Muscle of leg (tissue), 16 donors: Measurements from ENCODE around the gene CES2. TPM values are rescaled to one million over a fixed set of nuclear protein-coding genes. Genes with fewer than 3 reads are reported as not detected.

Experiments used
- DNase-seq: peaks from one replicate; pipeline ENCODE4 v3.0.0; 2013
- H3K27ac ChIP-seq: one replicate; pipeline ENCODE4 v1.5.1; 2013; ENCODE audit warnings: mild to moderate bottlenecking, low read length, control low read depth
- H3K27me3 ChIP-seq: one replicate; pipeline ENCODE4 v1.6.1; 2013; ENCODE audit warnings: low read length; ENCODE audit not compliant: control insufficient read depth, insufficient read depth
- H3K36me3 ChIP-seq: one replicate; pipeline ENCODE4 v1.6.1; 2013; ENCODE audit warnings: low read length; ENCODE audit not compliant: control insufficient read depth, insufficient read depth
- H3K4me1 ChIP-seq: one replicate; pipeline ENCODE4 v1.6.1; 2013; ENCODE audit warnings: low read length; ENCODE audit not compliant: control insufficient read depth, insufficient read depth
- H3K4me3 ChIP-seq: one replicate; pipeline ENCODE4 v1.5.1; 2013; ENCODE audit warnings: low read length, control low read depth
- H3K9me3 ChIP-seq: replicated peaks from 2 replicates; pipeline ENCODE4 v1.6.1; 2013; ENCODE audit warnings: low read depth, low read length; ENCODE audit not compliant: control insufficient read depth
- WGBS: methylation state at CpG from one replicate; pipeline ENCODE4 v1.1.5; 2013; ENCODE audit warnings: missing lambda C conversion rate; ENCODE audit not compliant: insufficient coverage; 5-methylcytosine and 5-hydroxymethylcytosine counted together
- long read RNA-seq, 11 donors: transcript quantifications; one replicate each; lab custom pipeline, GENCODE V29; 2026
- polyA plus RNA-seq, 8 donors: library from polyadenylated mRNA; unstranded; fragments of 120-200 nt; gene quantifications; one replicate each; pipeline versions ENCODE4 v1.2.1 to v1.2.3, GENCODE V29; 2013; ENCODE audit warnings: inconsistent platforms in 1 of 8, low replicate concordance in 1 of 8; ENCODE audit not compliant: insufficient read length in 8 of 8, insufficient read depth in 1 of 8
- total RNA-seq: library from RNA; stranded (reverse); fragments of 120-200 nt; gene quantifications from one replicate; pipeline ENCODE4 v1.2.4, GENCODE V29; 2013

Gene CES2, protein sequence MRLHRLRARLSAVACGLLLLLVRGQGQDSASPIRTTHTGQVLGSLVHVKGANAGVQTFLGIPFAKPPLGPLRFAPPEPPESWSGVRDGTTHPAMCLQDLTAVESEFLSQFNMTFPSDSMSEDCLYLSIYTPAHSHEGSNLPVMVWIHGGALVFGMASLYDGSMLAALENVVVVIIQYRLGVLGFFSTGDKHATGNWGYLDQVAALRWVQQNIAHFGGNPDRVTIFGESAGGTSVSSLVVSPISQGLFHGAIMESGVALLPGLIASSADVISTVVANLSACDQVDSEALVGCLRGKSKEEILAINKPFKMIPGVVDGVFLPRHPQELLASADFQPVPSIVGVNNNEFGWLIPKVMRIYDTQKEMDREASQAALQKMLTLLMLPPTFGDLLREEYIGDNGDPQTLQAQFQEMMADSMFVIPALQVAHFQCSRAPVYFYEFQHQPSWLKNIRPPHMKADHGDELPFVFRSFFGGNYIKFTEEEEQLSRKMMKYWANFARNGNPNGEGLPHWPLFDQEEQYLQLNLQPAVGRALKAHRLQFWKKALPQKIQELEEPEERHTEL
- total RNA-seq (26.1 TPM), polyA plus RNA-seq (10 to 100 TPM; 27.2 to 36.2 (median 31.4) TPM)
- long read RNA-seq, donor 1, partial matches to known transcripts, result 0 of 2 reads
- long read RNA-seq, donor 1, other reads (novel, unspliced or antisense), result 0 of 2 reads
- long read RNA-seq, donor 2, result 0 reads
- long read RNA-seq, donor 3, transcript CES2-201 (12 exons, 3,927 nt), result major isoform, 8 of 25 reads
- long read RNA-seq, donor 3, partial matches to known transcripts, result 14 of 25 reads
- long read RNA-seq, donor 3, other reads (novel, unspliced or antisense), result 0 of 25 reads
- long read RNA-seq, donor 4, partial matches to known transcripts, result 0 of 3 reads
- long read RNA-seq, donor 4, other reads (novel, unspliced or antisense), result 0 of 3 reads
- long read RNA-seq, donor 5, partial matches to known transcripts, result 0 of 3 reads
- long read RNA-seq, donor 5, other reads (novel, unspliced or antisense), result 0 of 3 reads
- long read RNA-seq, donor 6, transcript CES2-201 (12 exons, 3,927 nt), result major isoform, 5 of 8 reads
- long read RNA-seq, donor 6, partial matches to known transcripts, result 0 of 8 reads
- long read RNA-seq, donor 6, other reads (novel, unspliced or antisense), result 0 of 8 reads
- long read RNA-seq, donor 7, transcript CES2-201 (12 exons, 3,927 nt), result major isoform, 7 of 7 reads
- long read RNA-seq, donor 7, partial matches to known transcripts, result 0 of 7 reads
- long read RNA-seq, donor 7, other reads (novel, unspliced or antisense), result 0 of 7 reads
- long read RNA-seq, donor 8, partial matches to known transcripts, result 0 of 2 reads
- long read RNA-seq, donor 8, other reads (novel, unspliced or antisense), result 0 of 2 reads
- long read RNA-seq, donor 9, partial matches to known transcripts, result 0 of 3 reads
- long read RNA-seq, donor 9, other reads (novel, unspliced or antisense), result 0 of 3 reads
- long read RNA-seq, donor 10, transcript CES2-201 (12 exons, 3,927 nt), result major isoform, 8 of 10 reads
- long read RNA-seq, donor 10, partial matches to known transcripts, result 0 of 10 reads
- long read RNA-seq, donor 10, other reads (novel, unspliced or antisense), result 0 of 10 reads
- long read RNA-seq, donor 11, partial matches to known transcripts, result 0 of 4 reads
- long read RNA-seq, donor 11, other reads (novel, unspliced or antisense), result 0 of 4 reads

DNA sequence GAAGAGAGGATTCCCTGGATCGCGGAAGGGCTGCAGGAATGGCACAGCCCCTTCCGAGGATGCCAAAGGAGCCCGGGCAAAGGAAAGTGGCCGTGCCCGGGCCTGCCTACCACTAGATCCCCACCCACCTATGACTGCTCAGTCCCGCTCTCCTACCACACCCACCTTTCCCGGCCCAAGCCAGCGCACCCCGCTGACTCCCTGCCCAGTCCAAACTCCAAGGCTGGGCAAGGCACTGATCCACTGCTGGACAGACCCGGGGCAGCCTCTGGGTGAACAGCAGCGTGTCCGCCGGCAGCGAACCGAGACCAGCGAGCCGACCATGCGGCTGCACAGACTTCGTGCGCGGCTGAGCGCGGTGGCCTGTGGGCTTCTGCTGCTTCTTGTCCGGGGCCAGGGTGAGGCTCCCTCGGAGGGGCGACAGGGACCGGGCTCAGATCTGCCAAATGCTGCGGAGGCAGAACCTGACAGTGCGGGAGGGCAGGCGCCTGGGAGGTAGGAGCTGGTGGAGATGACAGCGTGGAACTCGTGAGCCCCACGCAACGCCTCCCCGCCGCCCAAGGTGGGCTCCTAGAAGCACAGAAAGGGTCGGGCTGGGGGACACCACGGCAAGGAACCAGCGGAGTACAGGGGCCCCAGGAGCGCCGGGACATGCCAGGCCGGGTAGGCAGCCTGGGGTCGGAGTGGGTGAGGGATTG is at the start of gene CES2:
TSS of gene CES2 (plus strand) at position 203 of the 698 bp plus-strand sequence. CDS start at position 323, 120 bp downstream.
- no peaks in the 10 kb centered on the region for H3K27me3 ChIP-seq
- H3K4me3 ChIP-seq, result peak within 1 kb of the TSS; percentile 96
- peak within 1 kb of the TSS; percentile 86 for H3K27ac ChIP-seq
- peaks cover 29% of the 10 kb centered on the region for H3K4me1 ChIP-seq
- DNase-seq, result no peak
- WGBS, result 23% methylated on average over 30 of the region's 44 CpGs
- no peaks in the 10 kb centered on the region for H3K9me3 ChIP-seq
- H3K36me3 ChIP-seq, result peaks cover 49% of the 10 kb centered on the region

DNA sequence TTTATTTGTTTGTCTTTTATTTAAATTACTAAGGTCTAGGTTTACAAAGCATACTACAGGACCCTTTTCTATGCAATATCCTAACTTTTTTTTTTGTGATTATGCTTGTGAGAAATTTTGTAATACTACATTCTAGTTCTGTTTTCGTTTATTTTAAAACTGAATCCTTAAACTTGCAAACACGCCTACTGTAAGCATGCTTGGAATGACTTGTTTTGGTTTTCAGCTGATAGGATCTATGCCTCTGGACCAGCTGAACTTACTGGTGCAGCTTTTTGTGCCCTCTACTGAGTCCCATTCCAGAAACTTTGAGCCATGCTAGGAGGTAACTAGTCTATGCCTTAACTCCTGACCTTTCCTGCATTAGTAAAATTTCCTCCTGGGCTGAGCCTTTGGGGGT is 49.0 kb upstream of the CES2 start:
- H3K9me3 ChIP-seq, result no peaks in the 10 kb centered on the region
- H3K27ac ChIP-seq, result no peak overlapping the region
- WGBS, result no CpG with 5 or more reads among the region's 2 CpGs
- peaks cover 19% of the 10 kb centered on the region for H3K36me3 ChIP-seq
- H3K27me3 ChIP-seq, result no peaks in the 10 kb centered on the region
- no peaks in the 10 kb centered on the region for H3K4me1 ChIP-seq
- H3K4me3 ChIP-seq, result no peak overlapping the region
- no peak for DNase-seq

DNA sequence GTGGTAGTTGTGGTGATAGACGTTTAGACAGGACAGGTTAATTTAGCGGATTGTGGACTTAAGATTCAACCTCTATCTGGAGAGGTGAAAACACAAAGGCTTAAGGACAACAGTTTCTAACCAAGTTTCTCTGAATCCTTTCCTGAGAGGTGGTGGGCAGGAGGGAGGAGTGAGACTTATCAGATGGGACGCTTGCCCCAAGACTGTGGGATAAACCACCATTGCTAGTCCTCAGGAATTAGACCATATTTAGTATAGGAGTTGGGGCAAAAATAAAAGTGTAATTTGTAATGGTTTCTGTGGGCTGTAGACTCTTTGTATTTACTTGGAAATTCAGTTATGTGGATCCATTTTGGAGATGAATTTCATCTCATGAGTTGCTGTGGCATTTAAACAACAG is 48.4 kb upstream of the CES2 start:
- 95% methylated on average over 3 of the region's 3 CpGs for WGBS
- H3K4me1 ChIP-seq, result no peaks in the 10 kb centered on the region
- no peaks in the 10 kb centered on the region for H3K27me3 ChIP-seq
- H3K4me3 ChIP-seq, result no peak overlapping the region
- H3K27ac ChIP-seq, result no peak overlapping the region
- no peak for DNase-seq
- no peaks in the 10 kb centered on the region for H3K9me3 ChIP-seq
- peaks cover 19% of the 10 kb centered on the region for H3K36me3 ChIP-seq

DNA sequence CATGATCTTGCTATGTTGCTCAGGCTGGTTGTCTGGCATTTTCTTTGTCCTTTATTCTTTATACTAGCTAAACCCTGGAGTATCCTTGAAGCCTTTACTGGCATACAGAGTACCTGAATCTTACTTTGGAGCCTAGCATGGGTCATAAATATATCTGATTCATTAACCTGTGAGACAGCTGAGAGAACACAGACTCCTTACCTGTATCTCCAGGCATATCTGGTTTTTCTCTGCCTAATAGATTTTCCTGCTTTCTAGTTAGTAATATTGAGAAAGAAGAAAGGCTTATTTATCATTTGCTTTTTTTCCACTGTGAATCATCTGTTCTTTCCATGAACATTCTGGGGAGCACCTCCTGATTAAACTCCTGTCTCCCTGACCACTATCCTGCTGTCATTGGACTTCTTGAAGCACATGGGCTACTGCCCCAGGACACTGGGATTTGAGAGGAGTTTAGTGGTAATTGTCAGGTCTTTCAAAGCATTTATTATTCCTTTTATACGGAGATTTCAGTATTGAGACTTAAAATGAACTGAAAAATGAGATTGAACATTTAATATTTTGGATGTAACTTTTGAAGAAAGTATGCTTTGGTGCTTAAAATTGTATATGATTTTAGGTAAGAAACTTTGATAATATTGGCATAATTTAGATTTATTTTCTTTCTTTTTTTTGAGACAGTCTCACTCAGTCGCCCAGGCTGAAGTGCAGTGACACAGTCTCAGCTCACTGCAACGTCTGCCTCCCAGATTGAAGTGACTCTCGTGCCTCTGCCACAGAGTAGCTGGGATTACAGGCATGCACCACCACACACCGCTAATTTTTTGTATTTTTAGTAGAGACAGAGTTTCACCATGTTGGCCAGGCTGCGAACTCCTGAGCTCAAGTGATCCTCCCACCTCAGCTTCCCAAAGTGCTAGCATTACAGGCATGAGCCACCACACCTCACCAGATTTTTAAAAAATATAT is 46.4 kb upstream of the CES2 start:
- H3K27me3 ChIP-seq, result no peaks in the 10 kb centered on the region
- DNase-seq, result no peak
- H3K36me3 ChIP-seq, result peaks cover 19% of the 10 kb centered on the region
- no peaks in the 10 kb centered on the region for H3K9me3 ChIP-seq
- no peak overlapping the region for H3K27ac ChIP-seq
- H3K4me3 ChIP-seq, result no peak overlapping the region
- H3K4me1 ChIP-seq, result no peaks in the 10 kb centered on the region
- 92% methylated on average over 2 of the region's 6 CpGs for WGBS

DNA sequence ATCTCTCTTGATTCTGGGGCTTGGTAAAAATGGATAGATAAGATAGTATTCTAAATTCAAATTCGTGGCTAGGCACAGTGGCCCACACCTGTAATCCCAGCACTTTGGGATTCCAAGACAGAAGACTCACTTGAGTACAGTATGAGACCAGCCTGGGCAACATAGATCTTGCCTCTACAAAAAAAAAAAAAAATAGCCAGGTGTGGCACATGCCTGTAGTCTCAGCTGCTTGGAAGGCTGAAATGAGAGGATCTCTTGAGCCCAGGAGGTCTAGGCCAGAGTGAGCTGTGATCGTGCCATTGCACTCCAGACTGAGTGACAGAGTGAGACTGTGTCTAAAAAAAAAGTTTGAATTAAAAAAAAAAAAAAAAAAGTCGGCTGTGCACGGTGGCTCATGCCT is 45.7 kb upstream of the CES2 start:
- Histone ChIP-seq H3K27me3 (no peaks in the 10 kb centered on the region), H3K36me3 (peaks cover 14% of the 10 kb centered on the region), H3K9me3 (no peaks in the 10 kb centered on the region), H3K4me1 (no peaks in the 10 kb centered on the region), H3K27ac (no peak overlapping the region), H3K4me3 (no peak overlapping the region)
- no CpG with 5 or more reads among the region's 4 CpGs for WGBS
- no peak for DNase-seq

DNA sequence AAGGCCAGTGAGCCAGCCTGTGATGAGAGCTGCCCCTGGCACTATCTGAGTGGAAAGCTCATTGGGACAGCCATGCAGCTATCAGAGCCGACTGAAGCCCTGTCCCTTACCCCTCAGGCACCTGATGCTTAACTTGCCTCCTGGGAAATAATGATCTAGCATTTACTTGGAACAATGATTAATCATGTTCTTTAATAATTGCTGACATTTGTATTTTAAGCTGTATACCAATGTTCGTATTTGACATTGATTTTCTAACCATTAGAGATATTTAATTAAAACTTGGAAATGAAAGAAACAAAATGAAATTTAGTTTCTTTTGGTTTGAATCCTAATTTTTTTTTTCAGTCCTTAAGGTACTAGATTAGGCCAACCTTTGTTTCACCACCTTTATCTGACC is 44.5 kb upstream of the CES2 start:
- H3K36me3 ChIP-seq, result peaks cover 3% of the 10 kb centered on the region
- no peak overlapping the region for H3K27ac ChIP-seq
- WGBS, result no CpG with 5 or more reads among the region's 2 CpGs
- DNase-seq, result no peak
- no peaks in the 10 kb centered on the region for H3K9me3 ChIP-seq
- H3K27me3 ChIP-seq, result no peaks in the 10 kb centered on the region
- no peak overlapping the region for H3K4me3 ChIP-seq
- peaks cover 4% of the 10 kb centered on the region for H3K4me1 ChIP-seq

DNA sequence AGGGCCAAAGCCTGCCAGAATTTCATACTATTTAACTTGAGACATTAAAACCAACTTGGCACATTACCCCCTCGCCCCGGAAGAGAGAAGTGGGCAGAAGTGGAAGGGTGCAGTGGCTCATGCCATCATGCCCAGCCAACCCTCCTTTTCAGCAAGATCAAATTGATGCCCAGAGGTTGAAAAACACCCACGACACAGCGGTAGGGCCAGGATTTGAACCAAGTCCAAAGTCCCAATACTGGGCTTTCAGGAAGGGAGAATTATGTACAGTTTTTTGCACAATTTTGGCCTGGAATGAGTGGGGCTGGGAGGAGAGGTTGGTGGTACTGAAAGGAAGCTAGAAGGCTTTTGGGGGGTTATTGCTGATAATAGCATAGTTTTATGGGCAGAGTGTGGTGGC is 44.0 kb upstream of the CES2 start:
- H3K9me3 ChIP-seq, result no peaks in the 10 kb centered on the region
- WGBS, result 94% methylated on average over 2 of the region's 4 CpGs

DNA sequence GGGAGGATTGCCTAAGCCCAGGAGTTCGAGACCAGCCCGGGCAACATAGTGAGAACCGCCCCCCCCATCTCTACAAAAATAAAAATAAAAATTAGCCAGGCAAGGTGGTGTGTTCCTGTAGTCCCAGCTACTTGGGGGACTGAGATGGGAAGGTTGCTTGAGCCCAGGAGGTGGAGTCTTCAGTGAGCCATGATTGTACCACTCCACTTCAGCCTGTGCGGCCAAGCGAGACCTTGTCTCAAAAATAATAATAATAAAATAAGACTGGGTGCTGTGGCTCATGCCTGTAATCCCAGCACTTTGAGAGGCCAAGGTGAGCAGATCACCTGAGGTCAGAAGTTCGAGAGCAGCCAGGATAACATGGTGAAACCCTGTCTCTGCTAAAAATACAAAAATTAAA is 43.5 kb upstream of the CES2 start:
- no peaks in the 10 kb centered on the region for H3K27me3 ChIP-seq
- no peak for DNase-seq
- H3K27ac ChIP-seq, result no peak overlapping the region
- WGBS, result no CpG with 5 or more reads among the region's 6 CpGs
- H3K36me3 ChIP-seq, result no peaks in the 10 kb centered on the region
- H3K9me3 ChIP-seq, result no peaks in the 10 kb centered on the region
- H3K4me1 ChIP-seq, result peaks cover 4% of the 10 kb centered on the region
- H3K4me3 ChIP-seq, result no peak overlapping the region

More for the DNA sequence above, 44.0 kb upstream of the CES2 start:
- Histone ChIP-seq H3K4me3 (no peak overlapping the region), H3K27me3 (no peaks in the 10 kb centered on the region), H3K27ac (no peak overlapping the region), H3K4me1 (peaks cover 4% of the 10 kb centered on the region), H3K36me3 (peaks cover 3% of the 10 kb centered on the region)
- DNase-seq, result no peak
